SH-SY5Y (cell line): ENCODE measurements around the gene ASTN1.

ENCODE experiments used
- GATA2 ChIP-seq: IDR thresholded peaks from 2 replicates; pipeline ENCODE4 v1.6.1; 2011; ENCODE audit warnings: mild to moderate bottlenecking, low read depth, low read length
- GATA3 ChIP-seq: IDR thresholded peaks from 2 replicates; pipeline ENCODE4 v1.6.1; 2011; ENCODE audit warnings: low read depth, mild to moderate bottlenecking, low read length, moderate library complexity

DNA sequence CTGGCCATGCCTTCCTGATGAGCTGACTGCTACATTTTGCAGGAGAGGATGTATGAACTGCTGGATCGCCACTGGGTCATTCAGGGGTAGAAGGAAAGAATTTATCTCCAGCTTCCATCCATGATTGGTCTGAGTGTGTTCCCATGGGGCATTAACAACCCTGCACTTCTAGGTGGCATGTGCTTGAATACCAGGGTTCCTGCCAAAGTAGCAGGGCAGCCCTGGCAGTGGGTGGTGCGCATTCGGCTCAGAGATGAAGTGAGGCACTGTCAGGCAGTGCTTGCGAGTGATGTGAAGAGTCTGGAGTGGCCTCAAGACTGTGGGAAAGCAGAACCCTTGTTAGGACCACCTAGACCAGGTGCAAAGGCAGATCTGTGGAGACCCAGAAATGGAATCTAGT, 294.9 kb downstream of the ASTN1 start:
- TF ChIP-seq GATA2 (no peak), GATA3 (no peak)
